Retina (tissue), 1 donor: ENCODE measurements around the gene SCN4A.
"Not testable (repeated sequence)": the region's sequence is repeated elsewhere in the genome, so short reads cannot be mapped to it uniquely, and the experiment has no call there.

Experiments
- DNase-seq: peaks from one replicate; pipeline ENCODE4 v3.0.0-alpha.2; 2016

The SCN4A gene

GRCh38 chr17:63911041-63911635, 61.6 kb downstream of the SCN4A start, which contains the start of gene CSHL1:
Gene CSHL1, minus strand, starts transcription at chr17:63911258. Its CDS starts 62 bp downstream, at chr17:63911196.
- no peak for DNase-seq

DNA sequence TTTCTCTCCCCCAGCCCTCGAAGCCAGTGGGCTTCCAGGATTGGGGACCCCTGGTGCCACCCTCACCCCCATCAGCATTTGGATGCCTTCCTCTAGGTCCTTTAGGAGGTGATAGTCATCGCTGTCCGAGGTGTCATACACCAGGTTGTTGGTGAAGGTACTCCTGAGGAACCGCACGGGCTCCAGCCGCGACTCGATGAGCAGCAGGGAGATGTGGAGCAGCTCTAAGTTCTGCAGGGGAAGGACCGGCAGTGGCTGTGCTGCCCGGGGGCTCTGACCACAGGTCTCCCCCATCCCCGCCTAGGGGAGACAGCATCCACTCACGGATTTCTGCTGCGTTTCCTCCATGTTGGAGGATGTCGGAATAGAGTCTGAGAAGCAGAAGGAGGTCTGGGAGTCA, 62.6 kb downstream of the SCN4A start:
- DNase-seq, result no peak

DNA sequence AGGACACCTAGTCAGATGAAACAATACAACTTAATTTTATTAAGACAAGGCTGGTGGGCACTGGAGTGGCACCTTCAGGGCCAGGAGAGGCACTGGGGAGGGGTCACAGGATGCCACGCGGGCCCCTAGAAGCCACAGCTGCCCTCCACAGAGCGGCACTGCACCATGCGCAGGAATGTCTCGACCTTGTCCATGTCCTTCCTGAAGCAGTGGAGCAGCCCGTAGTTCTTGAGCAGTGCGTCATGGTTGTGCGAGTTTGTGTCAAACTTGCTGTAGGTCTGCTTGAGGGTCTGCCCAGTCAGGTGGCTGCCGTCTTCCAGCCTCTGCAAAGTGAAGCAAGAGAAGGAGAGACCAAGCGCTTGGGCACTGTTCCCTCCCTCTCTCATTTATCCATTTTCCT, 63.1 kb downstream of the SCN4A start:
- DNase-seq, result not testable (repeated sequence)

- not testable (repeated sequence) for DNase-seq
Observed at GRCh38 chr17:63907161-63907778, 65.4 kb downstream of the SCN4A start.

DNA sequence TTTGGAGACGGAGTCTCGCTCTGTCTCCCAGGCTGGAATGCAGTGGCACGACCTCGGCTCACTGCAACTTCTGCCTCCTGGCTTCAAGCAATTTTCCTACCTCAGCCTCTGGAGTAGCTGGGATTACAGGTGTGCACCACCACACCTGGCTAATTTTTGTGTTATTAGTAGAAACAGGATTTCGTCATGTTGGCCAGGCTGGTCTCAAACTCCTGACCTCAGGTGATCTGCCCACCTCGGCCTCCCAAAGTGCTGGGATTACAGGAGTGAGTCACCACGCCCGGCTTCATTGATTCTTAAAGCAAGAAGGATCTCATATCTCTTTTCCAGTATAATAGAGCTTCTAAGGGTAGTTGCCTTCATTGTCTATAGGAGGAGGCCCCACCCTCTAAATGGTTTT, 67.9 kb downstream of the SCN4A start:
- DNase-seq, result not testable (repeated sequence)

- DNase-seq, result not testable (repeated sequence)
Observed at GRCh38 chr17:63903787-63904201, 68.9 kb downstream of the SCN4A start.

GRCh38 chr17:63901971-63902370, 70.7 kb downstream of the SCN4A start:
- DNase-seq, result not testable (repeated sequence)

DNA sequence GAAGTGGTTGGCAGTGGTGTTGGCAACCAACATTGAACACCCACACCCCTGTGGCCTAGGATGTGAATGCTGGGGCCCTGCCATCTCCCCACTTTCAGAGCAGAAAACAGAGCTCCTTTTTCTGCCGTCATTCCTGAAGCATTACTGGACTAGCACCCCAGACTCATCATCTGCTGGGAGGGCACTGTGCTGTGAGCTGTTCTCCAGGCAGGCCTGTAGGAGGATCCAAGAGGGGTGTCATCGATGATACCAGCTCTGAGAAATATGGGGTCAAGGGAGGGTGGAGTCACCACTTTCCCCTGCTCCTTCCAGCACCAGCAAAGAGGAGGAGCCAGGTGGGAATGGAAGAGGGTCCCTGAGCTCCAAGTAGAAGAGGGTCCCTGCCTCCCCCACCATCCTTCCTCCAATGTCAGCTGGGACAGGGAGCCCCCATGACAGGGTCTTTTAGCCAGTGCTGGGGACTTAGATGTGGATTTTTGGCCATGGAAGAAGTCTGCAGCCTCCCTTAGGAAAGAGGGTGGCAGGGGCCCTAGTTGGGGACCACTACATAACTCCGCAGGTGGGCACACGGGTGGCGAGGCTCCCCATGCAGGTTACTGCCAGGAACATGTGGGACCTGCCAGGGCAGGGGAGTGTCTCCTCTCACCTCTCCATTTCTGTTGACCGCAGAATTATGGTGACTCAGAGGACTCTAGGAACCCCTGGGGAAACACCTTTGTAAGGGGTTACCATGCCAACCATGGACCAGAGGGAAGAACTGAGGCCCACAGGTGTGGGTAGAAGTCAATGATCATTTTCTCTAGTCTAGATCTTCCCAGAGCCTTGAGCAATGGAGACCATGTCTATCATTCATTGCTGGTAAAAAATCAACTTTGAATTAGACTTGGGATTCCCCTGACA, 73.6 kb downstream of the SCN4A start:
- DNase-seq, result not testable (repeated sequence)

GRCh38 chr17:63896524-63897354, 76.0 kb downstream of the SCN4A start, which contains the start of gene CSH1:
Gene CSH1, minus strand, starts transcription at chr17:63896574. Its CDS starts 63 bp downstream, at chr17:63896511.
- not testable (repeated sequence) for DNase-seq

GRCh38 chr17:63894821-63895220, 77.9 kb downstream of the SCN4A start:
- DNase-seq, result not testable (repeated sequence)

DNA sequence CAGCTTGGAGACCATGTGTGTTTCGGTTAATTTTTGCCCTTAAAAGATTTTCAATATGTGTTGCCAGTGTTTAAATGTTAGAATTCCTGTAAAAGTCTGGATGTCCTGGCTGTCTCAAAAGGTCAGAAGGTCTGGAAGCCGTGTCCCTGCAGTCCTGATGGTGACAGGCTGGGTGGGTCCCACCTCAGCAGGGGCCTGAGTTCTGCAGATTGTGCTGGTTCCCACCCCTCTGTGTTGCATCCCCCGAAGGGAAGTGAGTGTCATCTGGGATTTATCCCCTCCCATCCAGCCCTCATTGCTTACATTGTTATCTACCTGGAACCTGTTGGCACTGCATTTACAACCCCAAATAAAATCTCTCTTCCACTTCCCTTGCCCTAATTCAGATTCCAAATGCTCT, 78.7 kb downstream of the SCN4A start:
- DNase-seq, result not testable (repeated sequence)

DNA sequence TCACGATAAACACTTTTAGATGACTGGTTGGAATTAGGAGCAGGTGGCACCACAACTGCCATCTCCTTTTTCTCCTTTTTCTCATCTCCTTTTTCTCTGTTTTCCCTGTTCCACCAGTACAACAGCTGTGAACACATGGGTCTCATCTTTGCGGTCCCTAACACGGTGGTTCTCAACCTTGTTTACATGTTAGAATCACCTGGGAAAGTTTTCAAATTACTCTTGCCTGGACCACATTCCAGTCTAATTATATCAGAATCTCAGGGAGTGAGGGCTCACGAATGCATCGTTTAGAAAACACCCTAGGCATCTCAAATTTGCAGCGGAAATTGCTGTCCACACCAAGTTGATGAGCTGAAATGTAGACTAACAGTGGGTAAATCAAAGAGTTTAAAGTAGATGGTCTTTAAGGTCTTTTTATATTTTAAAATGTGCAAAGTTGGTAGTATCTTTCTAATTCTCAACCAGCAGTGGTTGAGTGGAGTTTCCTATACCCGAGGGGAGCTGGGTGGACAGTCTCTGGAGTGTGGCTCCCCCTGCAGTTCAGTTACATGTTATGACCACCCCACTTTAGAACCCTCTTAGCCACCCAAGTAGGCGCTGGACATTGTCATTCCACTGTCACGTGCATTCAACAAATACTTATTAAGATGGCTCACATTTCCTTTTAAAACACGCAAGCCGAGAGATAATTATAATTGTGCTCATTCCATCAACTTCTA, 80.2 kb downstream of the SCN4A start:
- not testable (repeated sequence) for DNase-seq

- DNase-seq, result peak; percentile 41
Observed at GRCh38 chr17:63889026-63889848, 83.5 kb downstream of the SCN4A start.
